HepG2 (cell line): ENCODE results near the gene KLKB1. TPM values are rescaled to one million over a fixed set of nuclear protein-coding genes. Genes with fewer than 3 reads are reported as not detected.

ENCODE experiments used
- CHCHD3 ChIP-seq: sonication (generic); formaldehyde crosslinking; IDR thresholded peaks from 2 replicates; pipeline ENCODE4 v1.8.0; 2022; ENCODE audit warnings: mild to moderate bottlenecking, missing genetic modification reagents, moderate library complexity
- GATAD1 ChIP-seq: IDR thresholded peaks from 2 replicates; pipeline ENCODE4 v1.6.1; 2016; ENCODE audit warnings: missing genetic modification reagents, missing compliant biosample characterization
- KAT7 ChIP-seq: IDR thresholded peaks from 2 replicates; pipeline ENCODE4 v1.6.1; 2018; ENCODE audit warnings: borderline replicate concordance, missing compliant biosample characterization
- SOX13 ChIP-seq, 3 experiments: fragments of 450-650 bp in 1 of 3; sonication (generic) in 1 of 3; formaldehyde crosslinking in 1 of 3; IDR thresholded peaks in 2 of 3; conservative IDR thresholded peaks in 1 of 3; 2 replicates each; pipeline versions ENCODE4 v1.5.0 to v1.6.1; 2016 to 2020; ENCODE audit warnings: antibody characterized with exemption in 1 of 3, mild to moderate bottlenecking in 1 of 3, missing compliant biosample characterization in 1 of 3, missing genetic modification reagents in 1 of 3, moderate library complexity in 1 of 3
- TAF1 ChIP-seq: sonication (generic); formaldehyde crosslinking; IDR thresholded peaks from 2 replicates; pipeline ENCODE4 v1.4.0; 2020; ENCODE audit warnings: missing genetic modification reagents
- YEATS4 ChIP-seq: sonication (generic); formaldehyde crosslinking; IDR thresholded peaks from 2 replicates; pipeline ENCODE4 v1.4.0; 2020; ENCODE audit warnings: missing genetic modification reagents, borderline replicate concordance
- ZFYVE20 ChIP-seq: sonication (generic); formaldehyde crosslinking; IDR thresholded peaks from 2 replicates; pipeline ENCODE4 v1.8.0; 2023; ENCODE audit warnings: low read depth, mild to moderate bottlenecking, moderate library complexity, missing genetic modification reagents, borderline replicate concordance
- ZMAT3 ChIP-seq: sonication (generic); formaldehyde crosslinking; conservative IDR thresholded peaks from 2 replicates; pipeline ENCODE4 v1.7.0; 2021; ENCODE audit warnings: missing genetic modification reagents
- ZNF563 ChIP-seq: sonication (generic); formaldehyde crosslinking; IDR thresholded peaks from 2 replicates; pipeline ENCODE4 v1.8.0; 2022; ENCODE audit warnings: mild to moderate bottlenecking, moderate library complexity, missing genetic modification reagents
- ZNF674 ChIP-seq: sonication (generic); formaldehyde crosslinking; IDR thresholded peaks from 2 replicates; pipeline ENCODE4 v1.5.0; 2020; ENCODE audit warnings: low read depth, mild to moderate bottlenecking, missing genetic modification reagents
- ZNF780A ChIP-seq: sonication (generic); formaldehyde crosslinking; IDR thresholded peaks from 2 replicates; pipeline ENCODE4 v1.8.0; 2022; ENCODE audit warnings: mild to moderate bottlenecking, missing genetic modification reagents, moderate library complexity
- polyA plus RNA-seq, 8 experiments: library from polyadenylated mRNA; depleted of rRNA in 3 of 8; stranded (reverse) in 7 of 8; unstranded in 1 of 8; fragments of >200 nt; fragmentation: Illumina TruSeq in 4 of 8; extraction: Trizol in 4 of 8; gene quantifications; 2 replicates each; pipeline versions ENCODE4 v1.2.1 to v1.2.3, GENCODE V29; 2011 to 2016; ENCODE audit warnings: low read depth in 4 of 8, missing spikeins in 1 of 8, mixed read lengths in 1 of 8; ENCODE audit not compliant: insufficient read depth in 1 of 8
- total RNA-seq, 5 experiments: library from RNA; depleted of rRNA; stranded (reverse); fragments of >200 nt; fragmentation: Illumina TruSeq; extraction: Trizol; gene quantifications; 2 replicates each; pipeline ENCODE4 v1.2.3, GENCODE V29; 2016; ENCODE audit warnings: low read depth in 1 of 5
- TF ChIP-seq, protein P1 (sequence below): sonication (generic); formaldehyde crosslinking; IDR thresholded peaks from 2 replicates; pipeline ENCODE4 v1.8.1; 2023; ENCODE audit warnings: mild to moderate bottlenecking, missing genetic modification reagents
- TF ChIP-seq, protein P2 (sequence below): sonication (generic); formaldehyde crosslinking; IDR thresholded peaks from 2 replicates; pipeline ENCODE4 v1.5.0; 2020; ENCODE audit warnings: mild to moderate bottlenecking, missing genetic modification reagents, moderate library complexity
- TF ChIP-seq, protein P3 (sequence below), 2 experiments: sonication (generic) in 1 of 2; formaldehyde crosslinking in 1 of 2; IDR thresholded peaks; 2 replicates each; pipeline versions ENCODE4 v1.4.0 to v1.6.1; 2016 to 2020; ENCODE audit warnings: borderline replicate concordance in 1 of 2, low read depth in 1 of 2, mild to moderate bottlenecking in 1 of 2, missing genetic modification reagents in 1 of 2
- TF ChIP-seq, protein P4 (sequence below): sonication (generic); formaldehyde crosslinking; IDR thresholded peaks from 2 replicates; pipeline ENCODE4 v1.4.0; 2020; ENCODE audit warnings: mild to moderate bottlenecking, missing genetic modification reagents
- TF ChIP-seq, protein P5 (sequence below): sonication (generic); formaldehyde crosslinking; IDR thresholded peaks from 2 replicates; pipeline ENCODE4 v1.4.0; 2020; ENCODE audit warnings: mild to moderate bottlenecking, missing genetic modification reagents

Gene KLKB1
- total and polyA plus RNA-seq, 2 of the 13 experiments (the other 11 are each of a cell fraction or from before 2014, with no cell fraction given), result 0.26 to 0.49 TPM

DNA sequence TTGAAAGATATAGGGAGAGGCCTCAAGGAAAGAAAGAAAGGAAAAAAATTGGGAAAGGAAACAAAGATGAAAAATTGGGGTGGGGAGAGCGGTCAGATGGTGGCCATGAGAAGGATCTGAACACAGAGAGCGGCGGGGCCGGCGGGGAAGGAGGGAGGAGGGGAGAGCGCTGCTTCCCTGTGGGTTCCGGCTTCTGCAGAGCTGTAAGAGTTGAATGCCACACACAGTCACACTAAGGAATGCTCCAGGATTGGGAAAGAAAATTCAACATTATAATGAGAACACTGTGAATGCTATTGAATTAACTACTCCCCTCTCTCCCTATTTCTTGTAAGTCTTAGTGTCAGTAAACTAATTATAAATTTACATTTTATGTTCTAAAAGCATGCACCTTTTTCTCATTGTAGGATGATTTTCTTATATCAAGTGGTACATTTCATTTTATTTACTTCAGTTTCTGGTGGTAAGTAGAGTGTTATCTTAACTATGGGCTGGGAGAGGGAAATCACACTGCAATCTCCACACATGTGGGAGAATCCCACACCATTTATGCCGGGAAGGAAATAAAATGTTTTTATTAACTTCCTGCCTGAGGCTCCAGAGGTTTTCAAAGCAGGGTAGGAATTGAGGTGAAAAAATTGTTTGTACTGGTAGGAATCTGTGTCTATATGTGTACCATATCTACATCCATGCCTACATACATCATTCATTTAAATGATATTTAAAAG, 39.6 kb downstream of the KLKB1 start (continued):
- TF ChIP-seq GATAD1 (CRISPR knock-in tag) (no peak), ZNF563 (no peak), TAF1 (CRISPR knock-in tag) (peak; percentile 45; the same call in 1 of the 2 replicates), KAT7 (CRISPR knock-in tag) (no peak), SOX13 (IDR thresholded peaks at IDR 0.05) (no peak), SOX13 (CRISPR knock-in tag; conservative IDR thresholded peaks at IDR 0.05 in 1 of 2, IDR thresholded peaks at IDR 0.05 in 1 of 2) (peak in 1 of 2 experiments; percentile 15; a peak in 1 of 4 replicates), CHCHD3 (no peak), ZFYVE20 (CRISPR knock-in tag) (no peak), ZNF780A (no peak), ZMAT3 (CRISPR knock-in tag) (no peak), YEATS4 (CRISPR knock-in tag) (0 out of 2 replicates have a peak, but pooled peaks have one; percentile 28), ZNF674 (CRISPR knock-in tag) (no peak)
- TF ChIP-seq, protein P1, sequence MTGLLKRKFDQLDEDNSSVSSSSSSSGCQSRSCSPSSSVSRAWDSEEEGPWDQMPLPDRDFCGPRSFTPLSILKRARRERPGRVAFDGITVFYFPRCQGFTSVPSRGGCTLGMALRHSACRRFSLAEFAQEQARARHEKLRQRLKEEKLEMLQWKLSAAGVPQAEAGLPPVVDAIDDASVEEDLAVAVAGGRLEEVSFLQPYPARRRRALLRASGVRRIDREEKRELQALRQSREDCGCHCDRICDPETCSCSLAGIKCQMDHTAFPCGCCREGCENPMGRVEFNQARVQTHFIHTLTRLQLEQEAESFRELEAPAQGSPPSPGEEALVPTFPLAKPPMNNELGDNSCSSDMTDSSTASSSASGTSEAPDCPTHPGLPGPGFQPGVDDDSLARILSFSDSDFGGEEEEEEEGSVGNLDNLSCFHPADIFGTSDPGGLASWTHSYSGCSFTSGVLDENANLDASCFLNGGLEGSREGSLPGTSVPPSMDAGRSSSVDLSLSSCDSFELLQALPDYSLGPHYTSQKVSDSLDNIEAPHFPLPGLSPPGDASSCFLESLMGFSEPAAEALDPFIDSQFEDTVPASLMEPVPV (CRISPR knock-in tag), result no peak
- TF ChIP-seq, protein P2, sequence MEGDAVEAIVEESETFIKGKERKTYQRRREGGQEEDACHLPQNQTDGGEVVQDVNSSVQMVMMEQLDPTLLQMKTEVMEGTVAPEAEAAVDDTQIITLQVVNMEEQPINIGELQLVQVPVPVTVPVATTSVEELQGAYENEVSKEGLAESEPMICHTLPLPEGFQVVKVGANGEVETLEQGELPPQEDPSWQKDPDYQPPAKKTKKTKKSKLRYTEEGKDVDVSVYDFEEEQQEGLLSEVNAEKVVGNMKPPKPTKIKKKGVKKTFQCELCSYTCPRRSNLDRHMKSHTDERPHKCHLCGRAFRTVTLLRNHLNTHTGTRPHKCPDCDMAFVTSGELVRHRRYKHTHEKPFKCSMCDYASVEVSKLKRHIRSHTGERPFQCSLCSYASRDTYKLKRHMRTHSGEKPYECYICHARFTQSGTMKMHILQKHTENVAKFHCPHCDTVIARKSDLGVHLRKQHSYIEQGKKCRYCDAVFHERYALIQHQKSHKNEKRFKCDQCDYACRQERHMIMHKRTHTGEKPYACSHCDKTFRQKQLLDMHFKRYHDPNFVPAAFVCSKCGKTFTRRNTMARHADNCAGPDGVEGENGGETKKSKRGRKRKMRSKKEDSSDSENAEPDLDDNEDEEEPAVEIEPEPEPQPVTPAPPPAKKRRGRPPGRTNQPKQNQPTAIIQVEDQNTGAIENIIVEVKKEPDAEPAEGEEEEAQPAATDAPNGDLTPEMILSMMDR (CRISPR knock-in tag), result peak; percentile 3; the same call in 1 of the 2 replicates
- TF ChIP-seq, protein P3, sequence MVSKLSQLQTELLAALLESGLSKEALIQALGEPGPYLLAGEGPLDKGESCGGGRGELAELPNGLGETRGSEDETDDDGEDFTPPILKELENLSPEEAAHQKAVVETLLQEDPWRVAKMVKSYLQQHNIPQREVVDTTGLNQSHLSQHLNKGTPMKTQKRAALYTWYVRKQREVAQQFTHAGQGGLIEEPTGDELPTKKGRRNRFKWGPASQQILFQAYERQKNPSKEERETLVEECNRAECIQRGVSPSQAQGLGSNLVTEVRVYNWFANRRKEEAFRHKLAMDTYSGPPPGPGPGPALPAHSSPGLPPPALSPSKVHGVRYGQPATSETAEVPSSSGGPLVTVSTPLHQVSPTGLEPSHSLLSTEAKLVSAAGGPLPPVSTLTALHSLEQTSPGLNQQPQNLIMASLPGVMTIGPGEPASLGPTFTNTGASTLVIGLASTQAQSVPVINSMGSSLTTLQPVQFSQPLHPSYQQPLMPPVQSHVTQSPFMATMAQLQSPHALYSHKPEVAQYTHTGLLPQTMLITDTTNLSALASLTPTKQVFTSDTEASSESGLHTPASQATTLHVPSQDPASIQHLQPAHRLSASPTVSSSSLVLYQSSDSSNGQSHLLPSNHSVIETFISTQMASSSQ (IDR thresholded peaks at IDR 0.05; ENCODE audit: low read depth), result no peak
- TF ChIP-seq, protein P3 (CRISPR knock-in tag; IDR thresholded peaks at IDR 0.05; ENCODE audit: borderline replicate concordance), result no peak
- TF ChIP-seq, protein P4, sequence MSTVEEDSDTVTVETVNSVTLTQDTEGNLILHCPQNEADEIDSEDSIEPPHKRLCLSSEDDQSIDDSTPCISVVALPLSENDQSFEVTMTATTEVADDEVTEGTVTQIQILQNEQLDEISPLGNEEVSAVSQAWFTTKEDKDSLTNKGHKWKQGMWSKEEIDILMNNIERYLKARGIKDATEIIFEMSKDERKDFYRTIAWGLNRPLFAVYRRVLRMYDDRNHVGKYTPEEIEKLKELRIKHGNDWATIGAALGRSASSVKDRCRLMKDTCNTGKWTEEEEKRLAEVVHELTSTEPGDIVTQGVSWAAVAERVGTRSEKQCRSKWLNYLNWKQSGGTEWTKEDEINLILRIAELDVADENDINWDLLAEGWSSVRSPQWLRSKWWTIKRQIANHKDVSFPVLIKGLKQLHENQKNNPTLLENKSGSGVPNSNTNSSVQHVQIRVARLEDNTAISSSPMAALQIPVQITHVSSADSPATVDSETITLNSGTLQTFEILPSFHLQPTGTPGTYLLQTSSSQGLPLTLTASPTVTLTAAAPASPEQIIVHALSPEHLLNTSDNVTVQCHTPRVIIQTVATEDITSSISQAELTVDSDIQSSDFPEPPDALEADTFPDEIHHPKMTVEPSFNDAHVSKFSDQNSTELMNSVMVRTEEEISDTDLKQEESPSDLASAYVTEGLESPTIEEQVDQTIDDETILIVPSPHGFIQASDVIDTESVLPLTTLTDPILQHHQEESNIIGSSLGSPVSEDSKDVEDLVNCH (CRISPR knock-in tag), result no peak
- TF ChIP-seq, protein P5, sequence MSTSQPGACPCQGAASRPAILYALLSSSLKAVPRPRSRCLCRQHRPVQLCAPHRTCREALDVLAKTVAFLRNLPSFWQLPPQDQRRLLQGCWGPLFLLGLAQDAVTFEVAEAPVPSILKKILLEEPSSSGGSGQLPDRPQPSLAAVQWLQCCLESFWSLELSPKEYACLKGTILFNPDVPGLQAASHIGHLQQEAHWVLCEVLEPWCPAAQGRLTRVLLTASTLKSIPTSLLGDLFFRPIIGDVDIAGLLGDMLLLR, result no peak
